GM19023 (cell line): ENCODE results near the gene IPCEF1.
"Not testable (repeated sequence)": the region's sequence is repeated elsewhere in the genome, so short reads cannot be mapped to it uniquely, and the experiment has no call there.

Source experiments
- ATAC-seq: cut with Tn5 transposase; IDR thresholded peaks from one replicate; pipeline ENCODE4 v1.9.1; 2021; ENCODE audit warnings: mild to moderate bottlenecking, moderate library complexity; ENCODE audit not compliant: unreplicated experiment

Gene IPCEF1

DNA sequence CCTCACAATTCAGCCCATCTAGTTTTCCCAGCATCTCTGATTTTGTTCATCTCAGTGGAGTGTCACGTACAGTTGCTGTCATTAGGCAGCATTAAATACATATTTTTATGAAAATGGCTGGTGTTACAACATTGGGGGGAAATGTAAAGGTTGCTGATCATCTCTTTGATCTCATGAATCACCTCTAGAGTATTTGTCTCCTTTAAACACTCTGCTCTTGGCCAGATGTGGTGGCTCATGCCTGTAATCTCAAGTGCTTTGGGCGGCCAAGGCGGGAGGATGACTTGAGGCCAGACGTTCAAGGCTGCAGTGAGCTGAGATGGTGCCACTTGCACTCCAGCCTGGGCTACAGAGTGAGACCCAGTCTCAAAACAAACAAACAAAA lies 128.1 kb downstream of the IPCEF1 start:
- no peak for ATAC-seq

DNA sequence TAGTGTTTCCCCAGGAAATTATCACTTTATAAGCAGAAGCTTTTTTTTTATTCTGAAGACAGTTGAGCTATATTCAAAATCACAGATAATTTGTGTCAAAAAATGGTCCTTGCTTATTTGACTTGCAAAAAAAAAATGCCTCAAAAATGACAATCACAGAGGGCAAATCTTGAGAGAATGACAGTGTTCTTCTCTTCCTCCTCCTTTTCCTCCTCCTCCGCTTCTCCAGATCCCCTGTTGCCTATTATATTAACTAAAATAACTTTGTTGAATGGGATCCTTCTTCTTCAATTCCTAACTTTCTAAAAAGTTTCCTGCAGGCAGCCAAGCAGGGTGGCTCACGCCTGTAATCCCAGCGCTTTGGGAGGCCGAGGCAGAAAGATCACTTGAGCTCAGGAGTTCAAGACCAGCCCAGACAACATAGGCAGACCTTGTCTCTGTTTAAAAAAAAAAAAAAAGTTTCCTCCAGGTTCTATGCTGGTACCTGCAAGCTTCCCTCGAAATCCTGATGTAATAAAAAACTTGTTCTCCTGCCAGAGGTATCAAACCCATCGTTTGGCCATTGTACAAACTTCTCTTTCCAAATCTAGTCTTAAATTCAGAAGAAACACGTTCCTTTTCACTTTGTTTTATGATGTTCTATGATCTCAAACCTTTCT lies 128.6 kb downstream of the IPCEF1 start:
- no peak for ATAC-seq

DNA sequence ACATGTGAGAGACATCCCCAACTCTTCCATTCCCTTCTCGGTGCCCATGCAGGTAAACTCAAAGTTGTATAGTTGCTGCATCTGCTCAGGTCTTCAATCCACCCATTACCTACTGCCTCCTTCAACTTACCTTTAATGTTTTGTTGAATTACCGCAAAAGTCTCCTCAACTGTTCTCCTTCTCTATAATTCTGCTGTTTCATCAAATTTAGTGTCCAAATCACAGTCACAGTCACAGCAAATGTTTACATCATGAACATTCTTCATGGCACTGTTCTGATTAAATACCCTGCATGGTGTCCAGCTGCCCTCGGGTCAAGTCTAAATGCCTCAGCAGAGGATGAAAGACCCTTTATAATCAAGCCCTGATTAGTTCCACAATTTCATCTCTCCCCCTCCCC lies 130.1 kb downstream of the IPCEF1 start:
- no peak for ATAC-seq

DNA sequence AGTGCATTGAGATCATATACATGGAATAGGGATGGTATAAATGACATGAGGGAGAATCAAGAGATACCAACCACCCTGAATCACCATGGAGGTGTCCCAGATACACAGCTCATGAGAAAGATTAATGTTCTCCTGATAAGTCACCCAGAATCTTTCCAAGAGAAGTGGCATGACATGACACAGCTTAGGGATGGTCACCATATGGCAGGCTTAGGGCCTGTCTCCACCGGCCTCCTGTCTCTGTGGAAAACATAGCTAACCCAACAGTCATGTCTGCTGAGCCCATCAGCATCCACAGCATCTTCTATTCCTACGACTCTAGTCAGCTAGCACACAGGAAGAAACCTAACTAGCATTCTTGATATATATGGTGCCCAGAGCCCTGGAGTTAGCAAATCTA lies 133.3 kb downstream of the IPCEF1 start:
- ATAC-seq: no peak

DNA sequence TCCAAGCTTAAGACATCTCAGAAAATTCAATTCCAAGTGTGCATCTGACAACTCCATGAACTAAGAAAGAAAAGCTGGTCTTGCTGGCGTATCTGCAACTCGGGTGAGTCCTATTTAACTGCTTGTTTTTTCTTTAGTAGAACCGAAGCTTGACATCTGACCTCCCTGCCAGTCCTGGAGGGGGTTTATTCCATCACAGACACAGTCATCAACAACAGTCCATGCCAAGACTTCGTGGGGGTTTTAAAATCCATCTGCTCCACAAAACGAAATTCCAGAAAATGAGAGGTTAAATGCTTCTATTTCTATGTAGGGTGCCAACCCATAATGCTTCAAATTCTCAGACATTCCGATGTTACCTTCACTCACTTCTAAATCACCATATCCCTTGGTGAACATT lies 133.9 kb downstream of the IPCEF1 start:
- no peak for ATAC-seq

DNA sequence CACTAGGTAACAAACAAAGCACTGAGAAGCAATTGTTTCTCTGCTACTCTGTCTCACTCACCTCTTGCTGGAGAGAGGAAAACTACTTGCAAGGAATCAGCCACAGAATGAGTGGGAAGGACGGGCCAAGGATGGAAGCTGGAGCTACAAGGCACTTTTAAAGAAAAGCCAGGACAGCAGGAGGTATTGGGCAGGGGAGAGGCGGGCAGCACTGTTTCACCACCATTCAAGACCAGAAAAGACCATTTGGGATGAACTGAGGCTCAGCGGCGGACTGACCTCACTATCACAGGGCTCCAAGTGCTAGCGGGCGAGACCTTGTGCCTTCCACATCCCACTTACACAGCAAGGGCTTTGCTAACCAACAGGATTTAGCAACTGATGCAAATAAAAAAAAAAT lies 137.4 kb downstream of the IPCEF1 start:
- no peak for ATAC-seq

DNA sequence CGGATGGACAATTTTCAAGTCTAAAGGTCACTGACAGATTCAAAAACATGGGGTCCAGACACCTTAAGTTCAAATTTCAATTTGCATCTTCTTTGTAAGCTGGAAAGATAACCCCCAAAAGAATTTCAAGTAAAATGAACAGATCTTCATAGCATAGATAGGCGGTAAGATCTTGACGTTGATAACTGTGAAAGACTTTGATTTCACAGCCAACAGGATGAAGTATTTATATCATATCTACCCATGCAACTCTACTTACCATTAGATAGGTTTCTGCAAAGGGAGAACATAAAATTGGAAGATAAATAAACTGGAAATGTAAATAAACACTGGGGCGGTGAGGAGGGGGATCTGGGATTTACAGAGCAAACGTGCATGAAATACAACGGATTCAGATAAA lies 137.8 kb downstream of the IPCEF1 start:
- no peak for ATAC-seq

DNA sequence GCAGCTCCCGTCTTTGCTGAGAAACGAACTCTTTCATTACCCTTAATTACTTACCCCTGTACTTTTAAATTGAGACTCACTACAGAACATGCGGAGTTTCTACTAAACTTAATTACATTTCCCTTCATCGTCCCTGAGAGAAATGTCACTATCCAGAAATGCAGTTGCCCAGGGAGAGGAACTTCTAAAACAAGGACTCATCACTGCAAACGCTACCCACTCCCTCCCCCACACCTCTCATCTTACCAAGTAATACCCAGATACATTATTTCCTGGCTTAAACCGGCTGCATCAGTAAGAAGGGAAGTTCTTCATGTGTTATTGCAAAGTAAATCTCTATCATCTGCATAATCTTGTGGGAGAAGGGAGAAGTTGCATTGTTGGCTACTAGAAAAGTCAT lies 138.3 kb downstream of the IPCEF1 start:
- no peak for ATAC-seq

DNA sequence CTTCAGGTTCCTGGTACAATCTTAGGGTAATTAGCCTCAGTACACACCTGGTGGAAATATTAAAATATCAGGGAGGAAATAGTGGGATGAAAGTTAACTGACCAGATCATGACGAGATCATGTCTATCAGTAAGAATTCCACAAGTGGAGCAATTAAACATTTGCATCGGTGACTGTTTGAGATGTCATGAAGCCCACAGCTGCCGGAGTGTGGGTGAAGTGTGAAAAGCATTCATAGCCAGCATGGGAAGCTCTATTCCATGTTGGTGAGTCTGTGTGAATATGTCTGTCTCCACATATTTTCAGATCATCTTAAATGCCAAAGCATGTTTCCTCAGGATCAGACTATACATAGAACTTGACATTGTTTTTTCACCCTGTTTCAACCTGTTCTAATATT lies 142.8 kb downstream of the IPCEF1 start:
- ATAC-seq: no peak

DNA sequence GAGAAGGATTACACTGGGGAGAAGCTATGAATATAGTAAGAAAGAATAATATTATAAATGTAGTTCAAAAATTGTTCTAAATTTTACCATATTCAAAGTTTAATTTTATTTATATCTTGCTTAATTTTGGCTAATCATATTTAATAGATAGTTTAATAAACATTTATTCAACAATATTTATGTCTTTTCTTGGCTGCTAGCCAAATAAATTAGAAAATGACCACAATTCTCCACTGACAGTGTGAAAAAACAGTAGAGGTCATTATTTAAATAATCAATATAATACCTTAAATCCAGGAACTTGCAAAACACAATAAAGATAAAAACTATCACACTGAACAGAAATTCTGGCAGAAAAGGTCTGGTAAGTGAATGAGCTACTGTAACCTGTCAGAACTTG lies 145.9 kb downstream of the IPCEF1 start:
- no peak for ATAC-seq

DNA sequence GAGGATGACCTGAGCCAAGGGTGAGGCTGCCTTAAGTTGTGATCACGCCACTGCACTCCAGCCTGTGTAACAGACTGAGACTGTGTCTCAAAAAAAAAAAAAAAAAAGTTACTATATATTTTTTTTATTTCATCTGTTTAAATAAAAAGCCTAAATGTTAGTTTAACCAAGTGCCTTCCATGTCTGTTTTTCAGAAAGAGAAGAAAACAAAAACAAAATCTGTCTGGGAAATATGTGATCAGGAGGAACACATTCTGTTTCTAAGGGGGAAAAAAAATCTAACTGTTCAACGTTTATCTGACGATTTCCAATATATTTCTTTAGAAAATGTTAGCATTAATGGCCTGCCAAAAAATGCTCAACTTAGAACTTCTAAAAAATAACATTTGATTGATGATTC lies 147.0 kb downstream of the IPCEF1 start:
- no peak for ATAC-seq

DNA sequence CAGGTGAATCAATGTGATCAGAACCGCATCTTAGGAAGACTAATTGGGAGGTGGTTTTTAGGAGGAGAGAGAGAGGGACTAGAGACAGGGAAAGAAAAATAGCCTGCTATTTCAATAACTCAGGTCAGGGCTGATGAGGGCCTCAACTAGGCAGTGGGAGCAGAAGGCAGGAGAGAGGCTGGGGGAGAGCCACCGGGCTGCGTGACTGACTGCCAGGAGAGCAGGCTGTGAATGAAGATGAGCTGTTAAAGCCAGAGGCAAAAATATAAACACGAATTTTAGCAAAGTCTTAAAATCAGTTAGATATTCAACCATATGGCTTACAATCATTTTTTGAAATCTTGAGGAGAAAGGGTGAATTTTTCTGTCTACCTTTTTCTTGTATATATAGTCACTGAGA lies 149.6 kb downstream of the IPCEF1 start:
- no peak for ATAC-seq

DNA sequence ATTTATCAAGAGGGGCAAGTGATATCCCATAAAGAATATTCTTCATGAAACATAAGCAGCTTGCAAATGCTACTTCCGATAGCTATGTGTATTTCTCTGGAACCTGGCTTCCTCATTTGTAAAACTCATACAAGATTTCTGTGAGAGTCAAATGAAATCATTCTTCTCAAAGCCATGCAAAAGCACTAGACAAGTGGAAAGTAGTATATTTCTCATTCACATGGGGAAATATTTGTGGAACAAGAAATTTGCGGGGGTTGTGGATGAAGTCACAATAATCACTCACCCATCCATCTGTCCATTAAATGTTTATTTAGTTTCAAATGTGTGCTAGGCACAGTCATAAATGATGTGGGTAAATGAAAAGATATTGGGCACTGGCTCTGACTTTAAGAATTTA lies 150.5 kb downstream of the IPCEF1 start:
- no peak for ATAC-seq

DNA sequence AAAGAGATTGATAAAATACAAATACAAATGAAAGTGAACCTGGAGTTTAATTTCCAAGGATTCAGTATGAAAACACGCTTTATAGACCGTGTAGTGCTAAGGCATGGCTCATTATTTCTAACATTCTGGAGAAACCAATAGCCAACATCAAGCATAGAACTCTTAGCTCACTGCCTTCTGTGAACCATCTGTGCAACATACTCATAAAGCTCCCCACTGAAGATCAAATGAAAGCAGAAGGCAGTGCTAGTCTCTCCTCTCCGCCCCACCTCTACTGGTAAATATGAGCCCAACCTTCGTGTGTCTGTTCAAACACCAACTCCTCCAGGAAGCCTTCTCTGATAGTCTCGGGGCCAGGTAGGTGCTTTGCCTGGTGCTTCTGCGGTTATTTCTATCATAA lies 153.6 kb downstream of the IPCEF1 start:
- no peak for ATAC-seq

DNA sequence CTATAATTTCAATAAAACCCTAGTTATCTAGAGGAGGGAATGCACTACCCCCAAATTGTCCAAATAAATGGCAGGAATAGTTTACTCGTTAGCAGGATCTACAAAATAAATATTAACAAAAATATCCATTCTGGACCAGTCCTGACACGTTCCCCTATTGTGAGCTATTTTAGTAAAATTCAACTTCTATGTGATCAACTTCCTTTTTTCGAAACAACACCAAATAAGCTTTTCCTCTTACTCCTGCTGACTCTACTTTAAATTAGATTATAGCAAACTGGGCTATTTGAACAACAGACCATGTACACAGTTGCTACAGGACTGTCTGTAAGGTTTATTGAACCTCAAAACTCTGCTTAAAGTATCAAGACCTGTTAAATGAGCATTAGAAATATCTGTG lies 154.3 kb downstream of the IPCEF1 start:
- no peak for ATAC-seq

DNA sequence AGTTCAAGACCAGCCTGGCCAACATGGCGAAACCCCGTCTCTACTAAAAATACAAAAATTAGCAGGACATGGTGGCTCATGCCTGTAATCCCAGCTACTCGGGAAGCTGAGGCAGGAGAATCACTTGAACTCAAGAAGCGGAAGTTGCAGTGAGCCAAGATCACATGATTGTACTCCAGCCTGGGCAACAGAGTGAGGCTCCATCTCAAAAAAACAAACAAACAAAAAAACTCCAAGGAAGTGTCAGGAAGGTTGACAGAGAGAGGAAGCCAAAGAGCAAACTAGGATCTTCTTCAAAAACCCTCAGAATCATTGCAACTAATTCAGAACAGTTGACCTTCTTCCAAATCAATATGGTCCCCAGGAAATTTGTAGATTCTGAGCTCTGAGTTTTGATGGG lies 154.9 kb downstream of the IPCEF1 start:
- ATAC-seq: not testable (repeated sequence)

DNA sequence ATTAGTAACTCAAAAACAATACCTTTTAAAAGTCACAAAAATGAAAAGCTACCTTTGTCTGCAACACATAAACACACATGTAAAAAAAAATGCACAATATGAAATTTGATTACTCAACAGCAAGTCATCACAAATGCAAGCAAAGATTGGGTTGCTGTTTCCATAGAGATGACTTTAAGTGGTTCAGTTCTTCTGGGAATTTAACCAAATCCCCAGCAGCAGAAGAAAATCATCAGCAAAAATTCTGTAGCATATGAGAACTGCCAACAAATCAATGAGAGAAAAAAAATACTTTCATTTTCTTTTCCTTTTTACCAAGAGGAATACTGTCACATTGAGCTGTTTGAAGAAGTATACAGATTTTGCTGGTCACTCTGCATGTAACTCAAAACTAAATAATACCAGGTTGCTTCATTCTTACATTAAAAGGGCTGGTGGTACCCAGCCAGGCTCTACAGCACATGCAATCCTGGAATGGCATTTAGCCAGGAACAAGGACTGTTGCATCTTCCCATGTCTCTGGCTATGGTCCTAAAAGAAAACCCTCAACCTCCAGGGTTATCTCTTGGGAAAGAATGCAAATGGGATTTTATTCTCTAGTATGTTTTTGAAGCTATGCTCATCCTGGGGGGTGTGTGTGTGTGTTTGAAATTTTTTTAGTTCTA lies 159.3 kb downstream of the IPCEF1 start:
- no peak for ATAC-seq

DNA sequence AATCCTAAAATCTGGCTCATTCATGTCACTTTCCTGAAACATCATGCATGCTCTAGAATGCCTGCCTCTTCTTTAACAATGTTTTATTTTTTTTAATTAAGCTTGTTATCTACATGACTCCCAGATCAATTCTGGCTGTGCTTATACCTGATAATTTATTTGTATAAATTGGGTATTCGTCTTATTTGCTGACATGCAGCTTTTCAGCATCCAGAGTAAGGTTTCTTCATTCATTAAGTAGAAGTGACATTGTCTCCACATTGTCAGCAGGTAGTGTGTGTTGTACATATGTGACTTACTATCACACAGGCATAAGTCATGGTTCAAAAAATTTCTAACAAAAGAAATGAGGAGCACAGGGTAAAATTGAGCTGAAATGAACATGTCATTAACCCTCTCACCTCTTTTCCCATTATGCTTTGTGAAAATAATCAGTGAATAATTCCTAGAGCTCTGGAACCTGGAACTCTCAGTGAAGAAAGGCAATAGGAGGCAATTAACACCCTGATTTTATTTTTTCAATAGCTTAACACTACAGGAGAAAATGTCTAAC lies 160.2 kb downstream of the IPCEF1 start:
- ATAC-seq: no peak

DNA sequence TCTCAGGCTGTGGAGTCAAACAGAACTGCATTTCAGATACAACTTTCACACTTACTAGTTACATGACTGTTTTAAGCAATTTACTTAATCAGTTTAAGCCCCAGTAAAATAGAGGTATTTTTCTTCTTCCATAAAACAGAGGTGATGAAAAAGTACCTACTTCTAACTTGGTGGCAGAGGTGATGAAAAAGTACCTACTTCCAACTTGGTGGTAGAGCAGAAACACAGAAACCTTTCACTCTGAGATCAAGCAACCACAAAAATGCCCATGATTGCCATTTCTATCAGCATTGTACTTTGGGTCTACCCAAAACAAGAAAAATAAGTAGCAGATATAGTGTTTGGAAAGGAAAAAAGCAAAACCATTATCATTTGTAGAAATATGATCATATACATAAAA lies 168.9 kb downstream of the IPCEF1 start:
- no peak for ATAC-seq

DNA sequence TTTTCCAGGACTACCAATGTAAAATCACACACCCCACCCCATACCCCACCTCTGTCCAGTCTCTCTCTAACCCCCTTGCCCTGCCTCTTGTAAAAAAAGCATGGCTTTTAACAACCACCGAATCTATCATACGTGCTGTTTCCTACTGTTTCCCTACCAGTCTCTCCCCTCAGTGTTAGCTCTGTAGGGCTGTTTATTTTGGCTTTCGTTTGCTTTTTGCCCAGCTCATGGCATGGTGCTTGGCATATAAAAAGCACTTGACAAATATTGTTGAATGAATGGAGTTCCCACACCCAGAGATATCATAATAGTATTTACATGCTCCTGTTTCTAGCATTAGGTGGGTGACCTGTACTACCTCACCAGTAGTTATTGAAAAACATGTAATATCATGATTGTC lies 169.4 kb downstream of the IPCEF1 start:
- ATAC-seq: no peak

DNA sequence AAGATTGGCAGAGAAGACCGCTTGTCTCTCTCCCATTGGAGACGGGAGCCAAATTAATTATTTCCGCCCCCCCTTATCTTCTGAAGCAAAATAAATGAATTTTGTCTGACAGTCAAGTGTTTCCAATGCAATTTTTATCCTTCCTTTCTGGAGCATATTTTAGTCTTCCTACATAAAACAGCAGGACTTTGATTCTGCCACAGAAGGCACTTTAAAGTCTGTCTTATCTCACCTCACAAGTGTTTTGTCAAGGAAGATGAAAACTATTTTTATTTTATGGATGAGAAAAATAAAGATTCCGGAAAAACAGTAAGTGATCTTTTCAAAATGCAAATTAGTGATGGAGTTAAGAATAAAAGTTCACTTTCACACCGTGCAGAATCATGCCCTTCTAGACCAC lies 177.2 kb downstream of the IPCEF1 start:
- ATAC-seq: no peak

DNA sequence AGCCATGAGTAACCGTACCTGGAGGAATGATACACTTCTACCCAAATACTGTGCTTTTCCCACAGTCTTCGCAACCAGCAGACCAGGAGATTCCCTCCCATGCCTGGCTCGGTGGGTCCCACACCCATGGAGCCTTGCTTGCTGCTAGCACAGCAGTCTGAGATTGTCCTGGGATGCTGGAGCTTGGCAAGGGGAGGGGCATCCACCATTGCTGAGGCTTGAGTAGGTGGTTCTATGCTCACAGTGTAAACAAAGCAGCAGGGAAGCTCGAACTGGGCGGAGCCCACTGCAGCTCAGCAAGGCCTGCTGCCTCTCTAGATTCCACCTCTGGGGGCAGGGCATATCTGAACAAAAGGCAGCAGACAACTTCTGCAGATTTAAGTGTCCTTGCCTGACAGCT lies 184.2 kb downstream of the IPCEF1 start:
- ATAC-seq: not testable (repeated sequence)

DNA sequence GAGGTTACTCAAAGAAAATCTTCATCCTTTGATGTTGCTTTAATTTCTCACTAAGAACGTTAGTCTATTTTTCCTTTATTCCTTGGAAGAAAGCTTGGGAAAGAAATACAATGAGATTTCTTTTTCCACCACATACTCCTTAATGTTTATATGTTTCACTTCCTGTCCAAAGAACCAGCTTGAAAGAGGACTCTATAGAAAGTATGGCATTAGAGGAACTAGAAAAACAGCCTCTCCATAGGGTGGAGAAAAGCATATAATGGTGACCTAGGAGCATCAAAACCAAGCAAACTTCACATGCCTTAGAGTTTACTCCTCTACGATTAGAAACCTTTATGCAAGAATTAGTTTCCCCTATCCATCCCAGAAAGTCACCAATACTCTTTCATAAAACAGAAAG lies 186.5 kb downstream of the IPCEF1 start:
- ATAC-seq: no peak
